Panc1 (cell line): ENCODE measurements around the gene PKN3.

Experiments used
- CTCF ChIP-seq: fragments of 450-650 bp; IDR thresholded peaks from 2 replicates; pipeline ENCODE4 v1.5.1; 2017; ENCODE audit warnings: mild to moderate bottlenecking
- REST ChIP-seq, 2 experiments: IDR thresholded peaks; 2 replicates each; pipeline ENCODE4 v1.6.1; 2011 to 2012; ENCODE audit warnings: low read depth in 2 of 2, control low read depth in 1 of 2, low read length in 1 of 2, mild to moderate bottlenecking in 1 of 2, moderate library complexity in 1 of 2; ENCODE audit not compliant: insufficient read depth in 1 of 2

GRCh38 chr9:128731691-128732090, 29.4 kb downstream of the PKN3 start:
- TF ChIP-seq REST (IDR thresholded peaks at IDR 0.05; ENCODE audit: insufficient read depth in 1 of 2, low read depth in 2 of 2, low read length in 1 of 2) (no peak), CTCF (no peak)
